ENCODE measurements around the gene KBTBD4.
"Not testable (repeated sequence)": the region's sequence is repeated elsewhere in the genome, so short reads cannot be mapped to it uniquely, and the experiment has no call there.

KBTBD4 gene

DNA sequence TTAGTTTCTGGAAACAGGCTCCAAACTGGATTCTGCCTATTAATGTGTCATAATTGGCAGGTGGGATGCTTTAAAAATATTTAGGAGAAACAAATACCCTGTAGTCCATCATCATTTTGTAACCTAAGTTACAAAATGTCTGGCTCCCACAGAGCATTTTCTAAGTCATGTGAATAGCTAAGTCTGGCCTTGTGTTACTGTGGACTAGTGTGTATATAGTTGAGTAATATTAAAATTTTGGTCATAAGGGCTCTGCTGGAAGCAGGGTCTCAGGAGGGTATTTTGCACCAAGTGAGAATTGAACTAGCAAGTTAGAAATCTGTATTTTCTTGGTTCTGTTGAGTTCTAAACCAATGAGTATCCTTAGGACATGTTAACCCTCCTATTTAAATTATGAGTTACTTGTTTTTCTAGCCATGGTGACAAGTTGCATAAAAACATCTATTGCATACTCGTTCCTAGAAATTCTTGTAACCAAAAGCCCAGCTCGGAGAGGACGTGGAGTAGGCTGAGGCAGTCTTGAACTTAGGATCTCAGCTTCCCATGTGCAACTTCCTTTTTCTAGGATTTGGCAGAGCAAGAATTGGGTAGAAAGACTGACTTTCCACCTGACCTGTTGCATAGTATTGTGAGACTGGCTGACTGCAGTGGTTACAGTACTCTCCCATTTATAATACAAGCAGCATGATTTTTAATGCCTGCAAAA is 8.0 kb downstream of the KBTBD4 start:
- no peak for DNase-seq (ENCODE audit: extremely low read depth, low read depth)
- TF ChIP-seq, protein P1, sequence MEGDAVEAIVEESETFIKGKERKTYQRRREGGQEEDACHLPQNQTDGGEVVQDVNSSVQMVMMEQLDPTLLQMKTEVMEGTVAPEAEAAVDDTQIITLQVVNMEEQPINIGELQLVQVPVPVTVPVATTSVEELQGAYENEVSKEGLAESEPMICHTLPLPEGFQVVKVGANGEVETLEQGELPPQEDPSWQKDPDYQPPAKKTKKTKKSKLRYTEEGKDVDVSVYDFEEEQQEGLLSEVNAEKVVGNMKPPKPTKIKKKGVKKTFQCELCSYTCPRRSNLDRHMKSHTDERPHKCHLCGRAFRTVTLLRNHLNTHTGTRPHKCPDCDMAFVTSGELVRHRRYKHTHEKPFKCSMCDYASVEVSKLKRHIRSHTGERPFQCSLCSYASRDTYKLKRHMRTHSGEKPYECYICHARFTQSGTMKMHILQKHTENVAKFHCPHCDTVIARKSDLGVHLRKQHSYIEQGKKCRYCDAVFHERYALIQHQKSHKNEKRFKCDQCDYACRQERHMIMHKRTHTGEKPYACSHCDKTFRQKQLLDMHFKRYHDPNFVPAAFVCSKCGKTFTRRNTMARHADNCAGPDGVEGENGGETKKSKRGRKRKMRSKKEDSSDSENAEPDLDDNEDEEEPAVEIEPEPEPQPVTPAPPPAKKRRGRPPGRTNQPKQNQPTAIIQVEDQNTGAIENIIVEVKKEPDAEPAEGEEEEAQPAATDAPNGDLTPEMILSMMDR (IDR thresholded peaks at IDR 0.05; ENCODE audit: low read depth, low read length) = no peak

DNA sequence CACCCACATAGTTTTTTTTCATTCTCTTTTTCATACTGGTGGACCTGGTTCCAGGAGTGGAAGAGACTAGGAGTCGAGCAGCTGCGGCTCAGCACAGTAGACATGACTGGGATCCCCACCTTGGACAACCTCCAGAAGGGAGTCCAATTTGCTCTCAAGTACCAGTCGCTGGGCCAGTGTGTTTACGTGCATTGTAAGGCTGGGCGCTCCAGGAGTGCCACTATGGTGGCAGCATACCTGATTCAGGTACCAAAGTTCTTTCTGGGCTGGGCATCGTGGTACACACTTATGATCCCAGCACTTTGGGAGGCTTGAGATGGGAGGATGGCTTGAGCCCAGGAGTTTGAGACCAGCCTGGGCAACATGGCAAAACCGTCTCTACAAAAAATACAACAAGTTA is 9.1 kb downstream of the KBTBD4 start:
- TF ChIP-seq, protein P1 (IDR thresholded peaks at IDR 0.05; ENCODE audit: low read depth, low read length) = no peak
- DNase-seq (ENCODE audit: extremely low read depth, low read depth) = no peak

DNA sequence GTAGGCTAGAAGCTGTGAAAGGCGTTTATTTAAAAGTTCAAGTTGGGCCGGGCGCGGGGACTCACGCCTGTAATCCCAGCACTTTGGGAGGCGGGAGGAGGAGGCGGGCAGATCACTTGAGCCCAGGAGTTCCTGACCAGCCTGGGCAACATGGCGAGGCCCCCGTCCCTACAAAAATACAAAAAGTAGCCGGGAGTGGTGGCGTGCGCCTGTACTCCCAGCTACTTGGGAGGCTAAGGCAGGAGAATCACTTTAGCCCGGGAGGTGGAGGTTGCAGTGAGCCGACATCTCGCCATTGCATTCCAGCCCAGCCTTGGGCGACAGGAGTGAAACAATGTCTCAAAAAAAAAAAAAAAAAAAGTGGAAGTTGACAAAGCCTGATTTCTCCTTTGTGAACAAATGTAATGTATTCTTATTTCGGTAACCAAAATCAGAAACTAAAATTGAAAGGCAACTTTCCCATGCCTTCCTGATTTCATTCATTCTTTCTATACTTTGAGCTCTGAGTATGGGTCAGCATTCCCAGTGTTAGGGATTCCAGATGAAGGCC is 12.5 kb downstream of the KBTBD4 start:
- TF ChIP-seq, protein P1 (IDR thresholded peaks at IDR 0.05; ENCODE audit: low read depth, low read length) = no peak
- DNase-seq (ENCODE audit: extremely low read depth, low read depth) = no peak

DNA sequence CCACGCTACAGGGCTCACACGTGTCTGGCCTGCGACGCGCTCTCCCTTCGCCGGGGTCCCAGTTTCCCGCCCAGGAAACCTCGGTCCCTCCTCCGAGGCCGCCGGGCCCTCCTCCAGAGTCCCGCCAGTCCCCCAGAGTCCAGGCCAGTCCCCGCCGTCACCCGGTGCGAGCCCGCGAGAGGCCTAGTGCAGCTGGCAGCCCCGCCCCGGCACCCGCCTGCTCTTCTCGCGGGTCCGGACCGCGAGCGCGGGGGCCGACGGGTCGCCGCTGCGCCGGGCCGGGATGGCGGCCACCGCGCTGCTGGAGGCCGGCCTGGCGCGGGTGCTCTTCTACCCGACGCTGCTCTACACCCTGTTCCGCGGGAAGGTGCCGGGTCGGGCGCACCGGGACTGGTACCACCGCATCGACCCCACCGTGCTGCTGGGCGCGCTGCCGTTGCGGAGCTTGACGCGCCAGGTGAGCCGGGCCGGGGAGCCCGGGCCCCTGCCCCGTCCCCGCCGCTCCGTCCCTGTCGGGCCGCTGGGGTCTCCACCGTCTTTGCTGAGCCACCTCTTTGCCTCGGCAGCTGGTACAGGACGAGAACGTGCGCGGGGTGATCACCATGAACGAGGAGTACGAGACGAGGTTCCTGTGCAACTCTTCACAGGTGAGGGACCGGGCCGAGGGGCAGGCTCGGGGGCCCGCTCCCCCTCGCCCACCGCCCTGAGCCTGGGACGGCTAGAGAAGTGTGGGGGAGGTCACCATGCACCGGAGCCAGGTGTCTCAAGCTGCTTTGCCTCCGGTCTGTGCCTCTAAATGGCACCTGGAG is 13.2 kb downstream of the KBTBD4 start, which contains the start of gene PTPMT1:
TSS of gene PTPMT1 (plus strand) at position 260 of the 809 bp plus-strand sequence. CDS start at position 284, 24 bp downstream.
- DNase-seq (ENCODE audit: extremely low read depth, low read depth) = peak; percentile 30
- TF ChIP-seq, protein P1 (IDR thresholded peaks at IDR 0.05; ENCODE audit: low read depth, low read length) = no peak

DNA sequence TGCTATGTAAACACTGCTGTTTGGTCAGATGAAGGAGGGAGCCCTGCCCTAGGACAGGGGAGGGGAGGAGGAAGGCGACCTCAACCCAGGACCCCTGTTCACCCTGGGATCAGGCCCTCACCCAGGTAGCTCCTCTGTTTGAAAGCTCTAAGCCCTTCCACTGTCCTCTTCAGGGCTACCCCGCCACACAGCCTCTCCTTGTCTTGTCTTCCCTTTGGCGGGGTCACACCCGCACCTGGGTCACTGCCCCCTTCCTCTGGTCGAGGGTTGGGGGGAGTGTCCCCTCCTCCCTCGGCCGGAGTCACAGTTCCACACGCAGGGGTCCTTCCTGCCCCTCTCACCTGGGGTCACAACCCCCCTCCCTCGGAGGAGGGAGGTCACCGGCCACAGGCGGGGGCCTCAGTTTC is 13.8 kb downstream of the KBTBD4 start:
- TF ChIP-seq, protein P1 (IDR thresholded peaks at IDR 0.05; ENCODE audit: low read depth, low read length) = no peak
- no peak for DNase-seq (ENCODE audit: extremely low read depth, low read depth)

DNA sequence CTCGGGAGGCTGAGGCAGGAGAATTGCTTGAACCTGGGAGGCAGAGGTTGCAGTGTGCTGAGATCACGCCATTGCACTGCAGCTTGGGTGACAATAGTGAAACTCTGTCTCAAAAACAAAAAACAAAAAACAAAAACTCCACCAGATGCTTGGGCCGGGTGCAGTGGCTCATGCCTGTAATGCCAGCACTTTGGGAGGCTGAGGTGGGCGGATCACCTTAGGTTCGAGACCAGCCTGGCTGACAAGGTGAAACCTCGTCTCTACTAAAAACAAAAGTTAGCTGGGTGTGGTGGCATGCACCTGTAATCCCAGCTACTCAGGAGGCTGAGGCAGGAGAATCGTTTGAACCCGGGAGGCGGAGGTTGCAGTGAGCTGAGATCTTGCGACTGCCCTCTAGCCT is 14.4 kb downstream of the KBTBD4 start:
- not testable (repeated sequence) for DNase-seq (ENCODE audit: extremely low read depth, low read depth)

DNA sequence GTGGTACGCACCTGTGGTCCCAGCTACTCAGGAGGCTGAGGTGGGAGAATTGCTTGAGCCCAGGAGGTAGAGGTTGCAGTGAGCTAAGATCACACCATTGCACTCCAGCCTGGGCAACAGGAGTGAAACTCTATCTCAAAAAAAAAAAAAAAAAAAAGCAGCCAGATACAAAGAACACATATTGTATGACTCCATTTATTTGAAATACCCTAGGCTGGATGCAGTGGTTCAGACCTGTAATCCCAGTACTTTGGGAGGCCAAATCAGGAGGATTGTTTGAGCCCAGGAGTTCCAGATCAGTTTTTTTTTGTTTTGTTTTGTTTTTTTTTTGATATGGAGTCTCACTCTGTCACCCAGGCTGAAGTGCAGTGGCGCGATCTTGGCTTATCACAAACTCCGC is 16.4 kb downstream of the KBTBD4 start:
- DNase-seq (ENCODE audit: extremely low read depth, low read depth) = not testable (repeated sequence)

DNA sequence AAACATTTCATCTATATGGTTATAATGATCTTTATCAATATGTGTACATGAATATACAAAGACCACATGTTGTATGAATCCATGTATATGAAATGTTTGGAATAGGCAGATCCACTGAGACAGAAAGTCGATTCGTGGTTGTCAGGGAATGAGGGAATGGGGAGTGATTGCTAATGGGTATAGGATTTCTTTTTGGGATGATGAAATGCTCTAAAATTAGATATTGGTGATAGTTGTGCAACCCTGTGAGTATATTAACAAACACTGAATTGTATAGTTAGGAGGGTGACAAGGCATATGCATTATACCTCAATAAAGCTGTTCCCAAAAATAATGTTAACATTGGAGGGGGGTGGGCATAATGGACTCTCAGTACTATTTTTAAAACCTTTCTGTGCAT is 18.3 kb downstream of the KBTBD4 start:
- no peak for DNase-seq (ENCODE audit: extremely low read depth, low read depth)

More for the DNA sequence above, 18.3 kb downstream of the KBTBD4 start:
- TF ChIP-seq, protein P1 (IDR thresholded peaks at IDR 0.05; ENCODE audit: low read depth, low read length) = no peak
